ENCODE data around the gene RIPPLY1. TPM values are rescaled to one million over a fixed set of nuclear protein-coding genes. Genes with fewer than 3 reads are reported as not detected.

RIPPLY1 gene
- total RNA-seq, 3 donors from 2014 or later = not detected

- Mint-ChIP-seq H3K27me3 (ENCODE audit: low read depth) (no peaks in the 10 kb centered on the region), H3K4me3 (no peak overlapping the region), H3K9me3 (no peaks in the 10 kb centered on the region), H3K4me1 (ENCODE audit: low read depth) (peaks cover 8% of the 10 kb centered on the region), H3K36me3 (ENCODE audit: insufficient read depth) (no peaks in the 10 kb centered on the region)
- DNase-seq = no peak
- no peak for ATAC-seq
Measured at GRCh38 chrX:106931831-106932491, 28.8 kb upstream of the RIPPLY1 start.

- H3K9me3 Mint-ChIP-seq = no peaks in the 10 kb centered on the region
- peaks cover 2% of the 10 kb centered on the region for H3K4me1 Mint-ChIP-seq (ENCODE audit: low read depth)
- H3K4me3 Mint-ChIP-seq = no peak overlapping the region
- ATAC-seq (no peak), DNase-seq (no peak)
- H3K27me3 Mint-ChIP-seq (ENCODE audit: low read depth) = no peaks in the 10 kb centered on the region
- no peaks in the 10 kb centered on the region for H3K36me3 Mint-ChIP-seq (ENCODE audit: insufficient read depth)
Measured at GRCh38 chrX:106928227-106928626, 25.1 kb upstream of the RIPPLY1 start.

- no peaks in the 10 kb centered on the region for H3K9me3 Mint-ChIP-seq
Measured at GRCh38 chrX:106927700-106928099, 24.6 kb upstream of the RIPPLY1 start.

GRCh38 chrX:106927023-106927422, 23.9 kb upstream of the RIPPLY1 start:
- no peaks in the 10 kb centered on the region for H3K27me3 Mint-ChIP-seq (ENCODE audit: low read depth)
- no peak overlapping the region for H3K4me3 Mint-ChIP-seq
- H3K36me3 Mint-ChIP-seq (ENCODE audit: insufficient read depth) = no peaks in the 10 kb centered on the region
- ATAC-seq (no peak), DNase-seq (no peak)
- no peaks in the 10 kb centered on the region for H3K9me3 Mint-ChIP-seq
- H3K4me1 Mint-ChIP-seq (ENCODE audit: low read depth) = no peaks in the 10 kb centered on the region

More at GRCh38 chrX:106927700-106928099, 24.6 kb upstream of the RIPPLY1 start:
- ATAC-seq (no peak), DNase-seq (no peak)
- Mint-ChIP-seq H3K27me3 (ENCODE audit: low read depth) (no peaks in the 10 kb centered on the region), H3K4me3 (no peak overlapping the region), H3K36me3 (ENCODE audit: insufficient read depth) (no peaks in the 10 kb centered on the region), H3K4me1 (ENCODE audit: low read depth) (no peaks in the 10 kb centered on the region)

- H3K9me3 Mint-ChIP-seq = no peaks in the 10 kb centered on the region
- no peak for ATAC-seq
Measured at GRCh38 chrX:106921637-106922036, 18.5 kb upstream of the RIPPLY1 start.

GRCh38 chrX:106919932-106920452, 16.9 kb upstream of the RIPPLY1 start, which contains the start of gene CLDN2:
Gene CLDN2 (plus strand): TSS chrX:106920402. CDS start chrX:106928229, 7,827 bp downstream.
- ATAC-seq (no peak), DNase-seq (no peak)
- peaks cover 2% of the 10 kb centered on the region for H3K27me3 Mint-ChIP-seq (ENCODE audit: low read depth)
- no peaks in the 10 kb centered on the region for H3K36me3 Mint-ChIP-seq (ENCODE audit: insufficient read depth)
- H3K4me3 Mint-ChIP-seq = no peak within 1 kb of the TSS
- peaks cover 18% of the 10 kb centered on the region for H3K4me1 Mint-ChIP-seq (ENCODE audit: low read depth)
- H3K9me3 Mint-ChIP-seq = no peaks in the 10 kb centered on the region

More at GRCh38 chrX:106921637-106922036, 18.5 kb upstream of the RIPPLY1 start:
- DNase-seq = no peak
- H3K27me3 Mint-ChIP-seq (ENCODE audit: low read depth) = no peaks in the 10 kb centered on the region
- H3K36me3 Mint-ChIP-seq (ENCODE audit: insufficient read depth) = no peaks in the 10 kb centered on the region
- H3K4me1 Mint-ChIP-seq (ENCODE audit: low read depth) = peaks cover 18% of the 10 kb centered on the region
- H3K4me3 Mint-ChIP-seq = no peak overlapping the region

GRCh38 chrX:106917830-106918500, 14.8 kb upstream of the RIPPLY1 start:
- ATAC-seq (peak; percentile 28 to 34), DNase-seq (no peak)
- Mint-ChIP-seq H3K9me3 (no peaks in the 10 kb centered on the region), H3K4me1 (ENCODE audit: low read depth) (peaks cover 18% of the 10 kb centered on the region), H3K36me3 (ENCODE audit: insufficient read depth) (no peaks in the 10 kb centered on the region), H3K4me3 (no peak overlapping the region), H3K27me3 (ENCODE audit: low read depth) (peaks cover 2% of the 10 kb centered on the region)

- ATAC-seq = no peak
- Mint-ChIP-seq H3K4me1 (ENCODE audit: low read depth) (peaks cover 11% of the 10 kb centered on the region), H3K27me3 (ENCODE audit: low read depth) (peaks cover 2% of the 10 kb centered on the region), H3K4me3 (no peak overlapping the region), H3K36me3 (ENCODE audit: insufficient read depth) (peaks cover 2% of the 10 kb centered on the region), H3K9me3 (no peaks in the 10 kb centered on the region)
- DNase-seq = no peak
Measured at GRCh38 chrX:106912864-106913263, 9.7 kb upstream of the RIPPLY1 start.

GRCh38 chrX:106906361-106906760, 3.2 kb upstream of the RIPPLY1 start:
- Mint-ChIP-seq H3K4me1 (ENCODE audit: low read depth) (no peaks in the 10 kb centered on the region), H3K36me3 (ENCODE audit: insufficient read depth) (peaks cover 2% of the 10 kb centered on the region), H3K27me3 (ENCODE audit: low read depth) (no peaks in the 10 kb centered on the region), H3K4me3 (no peak overlapping the region), H3K9me3 (no peaks in the 10 kb centered on the region)
- ATAC-seq = no peak
- DNase-seq = no peak

- H3K4me3 Mint-ChIP-seq = no peak overlapping the region
- no peaks in the 10 kb centered on the region for H3K9me3 Mint-ChIP-seq
- H3K4me1 Mint-ChIP-seq (ENCODE audit: low read depth) = no peaks in the 10 kb centered on the region
Measured at GRCh38 chrX:106905064-106905708, 2.0 kb upstream of the RIPPLY1 start.

GRCh38 chrX:106903856-106904528, 851 bp upstream of the RIPPLY1 start:
- Mint-ChIP-seq H3K27me3 (ENCODE audit: low read depth) (no peaks in the 10 kb centered on the region), H3K36me3 (ENCODE audit: insufficient read depth) (peaks cover 2% of the 10 kb centered on the region), H3K4me3 (no peak overlapping the region), H3K9me3 (no peaks in the 10 kb centered on the region), H3K4me1 (ENCODE audit: low read depth) (no peaks in the 10 kb centered on the region)
- DNase-seq (no peak), ATAC-seq (no peak)

More at GRCh38 chrX:106905064-106905708, 2.0 kb upstream of the RIPPLY1 start:
- H3K27me3 Mint-ChIP-seq (ENCODE audit: low read depth) = no peaks in the 10 kb centered on the region
- H3K36me3 Mint-ChIP-seq (ENCODE audit: insufficient read depth) = peaks cover 2% of the 10 kb centered on the region
- no peak for ATAC-seq
- DNase-seq = no peak

GRCh38 chrX:106902684-106903083, 457 bp downstream of the RIPPLY1 start:
- Mint-ChIP-seq H3K36me3 (ENCODE audit: insufficient read depth) (no peaks in the 10 kb centered on the region), H3K27me3 (ENCODE audit: low read depth) (no peaks in the 10 kb centered on the region), H3K4me3 (no peak overlapping the region), H3K9me3 (no peaks in the 10 kb centered on the region), H3K4me1 (ENCODE audit: low read depth) (no peaks in the 10 kb centered on the region)
- no peak for ATAC-seq
- no peak for DNase-seq

GRCh38 chrX:106901781-106902219, 1.3 kb downstream of the RIPPLY1 start:
- DNase-seq (no peak), ATAC-seq (no peak)
- H3K36me3 Mint-ChIP-seq (ENCODE audit: insufficient read depth) = no peaks in the 10 kb centered on the region
- no peaks in the 10 kb centered on the region for H3K4me1 Mint-ChIP-seq (ENCODE audit: low read depth)
- no peaks in the 10 kb centered on the region for H3K27me3 Mint-ChIP-seq (ENCODE audit: low read depth)
- no peaks in the 10 kb centered on the region for H3K9me3 Mint-ChIP-seq
- no peak overlapping the region for H3K4me3 Mint-ChIP-seq

- Mint-ChIP-seq H3K4me1 (ENCODE audit: low read depth) (no peaks in the 10 kb centered on the region), H3K4me3 (no peak overlapping the region), H3K9me3 (no peaks in the 10 kb centered on the region), H3K27me3 (ENCODE audit: low read depth) (no peaks in the 10 kb centered on the region), H3K36me3 (ENCODE audit: insufficient read depth) (no peaks in the 10 kb centered on the region)
- no peak for DNase-seq
- ATAC-seq = no peak
Measured at GRCh38 chrX:106901341-106901740, 1.8 kb downstream of the RIPPLY1 start.

Data from activated T-cell treated with anti-CD3 and anti-CD28 coated beads, Interleukin-2, amount 50 U/mL, for 4 hours (primary cell).